HepG2 (cell line): ENCODE measurements around the gene BORCS5. TPM values are rescaled to one million over a fixed set of nuclear protein-coding genes. Genes with fewer than 3 reads are reported as not detected.

Source experiments
- ARHGAP35 ChIP-seq: sonication (generic); formaldehyde crosslinking; IDR thresholded peaks from 2 replicates; pipeline ENCODE4 v1.9.0; 2022; ENCODE audit warnings: mild to moderate bottlenecking, inconsistent platforms, moderate library complexity, missing genetic modification reagents, borderline replicate concordance
- BHLHE40 ChIP-seq: IDR thresholded peaks from 2 replicates; pipeline ENCODE4 v1.6.1; 2011; ENCODE audit warnings: low read length, improper control_type of control experiment
- BRCA1 ChIP-seq: sonication (generic); formaldehyde crosslinking; IDR thresholded peaks from 2 replicates; pipeline ENCODE4 v1.4.0; 2020; ENCODE audit warnings: missing genetic modification reagents
- CEBPG ChIP-seq: IDR thresholded peaks from 2 replicates; pipeline ENCODE4 v1.6.1; 2016
- ETV6 ChIP-seq: sonication (generic); formaldehyde crosslinking; conservative IDR thresholded peaks from 2 replicates; pipeline ENCODE4 v1.4.0; 2020; ENCODE audit warnings: missing genetic modification reagents
- GATAD1 ChIP-seq: IDR thresholded peaks from 2 replicates; pipeline ENCODE4 v1.6.1; 2016; ENCODE audit warnings: missing genetic modification reagents, missing compliant biosample characterization
- KLF9 ChIP-seq: IDR thresholded peaks from 2 replicates; pipeline ENCODE4 v1.6.1; 2016; ENCODE audit warnings: low read depth
- NFYB ChIP-seq: sonication (generic); formaldehyde crosslinking; IDR thresholded peaks from 2 replicates; pipeline ENCODE4 v1.4.0; 2020; ENCODE audit warnings: missing genetic modification reagents
- RBFOX2 ChIP-seq: fragments of 200-400 bp; formaldehyde crosslinking; IDR thresholded peaks from 2 replicates; pipeline ENCODE4 v1.6.1; 2017; ENCODE audit warnings: low read depth, mild to moderate bottlenecking, low read length
- SIN3B ChIP-seq: fragments of 150-350 bp; IDR thresholded peaks from 2 replicates; pipeline ENCODE4 v1.6.1; 2014; ENCODE audit warnings: low read length
- SMARCC2 ChIP-seq: fragments of 450-650 bp; IDR thresholded peaks from 2 replicates; pipeline ENCODE4 v1.6.1; 2017; ENCODE audit warnings: antibody characterized with exemption, mild to moderate bottlenecking
- ZBTB38 ChIP-seq: sonication (generic); formaldehyde crosslinking; IDR thresholded peaks from 2 replicates; pipeline ENCODE4 v1.5.1; 2020; ENCODE audit warnings: mild to moderate bottlenecking, missing genetic modification reagents
- ZBTB7B ChIP-seq: sonication (generic); formaldehyde crosslinking; IDR thresholded peaks from 2 replicates; pipeline ENCODE4 v1.4.0; 2020; ENCODE audit warnings: missing genetic modification reagents
- ZC3H13 ChIP-seq: sonication (generic); formaldehyde crosslinking; IDR thresholded peaks from 2 replicates; pipeline ENCODE4 v1.8.1; 2023; ENCODE audit warnings: mild to moderate bottlenecking, missing genetic modification reagents, moderate library complexity
- ZEB1 ChIP-seq: IDR thresholded peaks from 2 replicates; pipeline ENCODE4 v1.6.1; 2012; ENCODE audit warnings: mild to moderate bottlenecking, low read depth, inconsistent platforms; ENCODE audit not compliant: insufficient replicate concordance
- ZFP36L1 ChIP-seq: sonication (generic); formaldehyde crosslinking; IDR thresholded peaks from 2 replicates; pipeline ENCODE4 v1.8.0; 2022; ENCODE audit warnings: mild to moderate bottlenecking, missing genetic modification reagents, moderate library complexity
- ZNF160 ChIP-seq: sonication (generic); formaldehyde crosslinking; IDR thresholded peaks from 2 replicates; pipeline ENCODE4 v1.8.0; 2022; ENCODE audit warnings: mild to moderate bottlenecking, inconsistent platforms, missing genetic modification reagents
- ZNF260 ChIP-seq: sonication (generic); formaldehyde crosslinking; IDR thresholded peaks from 2 replicates; pipeline ENCODE4 v1.4.0; 2020; ENCODE audit warnings: missing genetic modification reagents, low read depth, mild to moderate bottlenecking, borderline replicate concordance
- ZNF484 ChIP-seq: sonication (generic); formaldehyde crosslinking; IDR thresholded peaks from 2 replicates; pipeline ENCODE4 v1.5.1; 2020; ENCODE audit warnings: mild to moderate bottlenecking, low read depth, missing genetic modification reagents, borderline replicate concordance
- ZNF556 ChIP-seq: sonication (generic); formaldehyde crosslinking; IDR thresholded peaks from 2 replicates; pipeline ENCODE4 v1.4.0; 2020; ENCODE audit warnings: mild to moderate bottlenecking, missing genetic modification reagents, borderline replicate concordance
- ZNF709 ChIP-seq: sonication (generic); formaldehyde crosslinking; IDR thresholded peaks from 2 replicates; pipeline ENCODE4 v1.5.0; 2020; ENCODE audit warnings: mild to moderate bottlenecking, missing genetic modification reagents
- ZNF816 ChIP-seq: sonication (generic); formaldehyde crosslinking; IDR thresholded peaks from 2 replicates; pipeline ENCODE4 v1.8.0; 2022; ENCODE audit warnings: missing genetic modification reagents, mild to moderate bottlenecking, borderline replicate concordance
- ZNF83 ChIP-seq: sonication (generic); formaldehyde crosslinking; IDR thresholded peaks from 2 replicates; pipeline ENCODE4 v1.4.0; 2020; ENCODE audit warnings: missing genetic modification reagents, mild to moderate bottlenecking, borderline replicate concordance
- ZSCAN31 ChIP-seq: sonication (generic); formaldehyde crosslinking; IDR thresholded peaks from 2 replicates; pipeline ENCODE4 v1.5.0; 2020; ENCODE audit warnings: low read depth, mild to moderate bottlenecking, missing genetic modification reagents
- polyA plus RNA-seq, 8 experiments: library from polyadenylated mRNA; depleted of rRNA in 3 of 8; stranded (reverse) in 7 of 8; unstranded in 1 of 8; fragments of >200 nt; fragmentation: Illumina TruSeq in 4 of 8; extraction: Trizol in 4 of 8; gene quantifications; 2 replicates each; pipeline versions ENCODE4 v1.2.1 to v1.2.3, GENCODE V29; 2011 to 2016; ENCODE audit warnings: low read depth in 4 of 8, missing spikeins in 1 of 8, mixed read lengths in 1 of 8; ENCODE audit not compliant: insufficient read depth in 1 of 8
- total RNA-seq, 5 experiments: library from RNA; depleted of rRNA; stranded (reverse); fragments of >200 nt; fragmentation: Illumina TruSeq; extraction: Trizol; gene quantifications; 2 replicates each; pipeline ENCODE4 v1.2.3, GENCODE V29; 2016; ENCODE audit warnings: low read depth in 1 of 5
- TF ChIP-seq, protein P1 (sequence below): sonication (generic); formaldehyde crosslinking; IDR thresholded peaks from 2 replicates; pipeline ENCODE4 v1.4.0; 2020; ENCODE audit warnings: missing genetic modification reagents, borderline replicate concordance
- TF ChIP-seq, protein P2 (sequence below): sonication (generic); formaldehyde crosslinking; IDR thresholded peaks from 2 replicates; pipeline ENCODE4 v1.5.1; 2020; ENCODE audit warnings: mild to moderate bottlenecking, missing genetic modification reagents

The BORCS5 gene
- total and polyA plus RNA-seq, 2 of the 13 experiments (the other 11 are each of a cell fraction or from before 2014, with no cell fraction given) = 3.9 to 4.7 TPM

DNA sequence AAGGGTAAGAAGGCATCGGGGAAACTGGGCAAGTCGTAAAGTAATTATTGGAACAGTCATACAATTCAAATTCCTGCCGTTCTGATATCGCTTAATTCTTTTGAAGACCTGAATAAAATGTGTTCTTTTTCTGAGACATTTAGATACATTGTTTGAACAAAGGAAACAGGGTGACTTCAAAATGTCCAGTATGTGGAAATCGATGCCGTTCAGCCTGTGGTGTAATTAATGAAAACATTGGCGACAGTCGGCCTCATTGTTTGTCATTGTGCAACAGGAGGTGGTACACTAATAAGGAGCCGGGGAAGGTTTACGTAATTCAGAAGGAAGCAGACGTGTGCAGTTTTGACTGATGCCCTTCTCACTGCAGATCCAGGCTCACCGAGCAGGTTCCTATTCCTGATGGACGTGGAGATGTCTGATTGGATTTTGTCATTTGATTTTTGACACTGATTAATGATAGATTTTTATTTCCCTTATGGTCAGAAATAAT lies 92.7 kb downstream of the BORCS5 start (continued):
- TF ChIP-seq, protein P1, sequence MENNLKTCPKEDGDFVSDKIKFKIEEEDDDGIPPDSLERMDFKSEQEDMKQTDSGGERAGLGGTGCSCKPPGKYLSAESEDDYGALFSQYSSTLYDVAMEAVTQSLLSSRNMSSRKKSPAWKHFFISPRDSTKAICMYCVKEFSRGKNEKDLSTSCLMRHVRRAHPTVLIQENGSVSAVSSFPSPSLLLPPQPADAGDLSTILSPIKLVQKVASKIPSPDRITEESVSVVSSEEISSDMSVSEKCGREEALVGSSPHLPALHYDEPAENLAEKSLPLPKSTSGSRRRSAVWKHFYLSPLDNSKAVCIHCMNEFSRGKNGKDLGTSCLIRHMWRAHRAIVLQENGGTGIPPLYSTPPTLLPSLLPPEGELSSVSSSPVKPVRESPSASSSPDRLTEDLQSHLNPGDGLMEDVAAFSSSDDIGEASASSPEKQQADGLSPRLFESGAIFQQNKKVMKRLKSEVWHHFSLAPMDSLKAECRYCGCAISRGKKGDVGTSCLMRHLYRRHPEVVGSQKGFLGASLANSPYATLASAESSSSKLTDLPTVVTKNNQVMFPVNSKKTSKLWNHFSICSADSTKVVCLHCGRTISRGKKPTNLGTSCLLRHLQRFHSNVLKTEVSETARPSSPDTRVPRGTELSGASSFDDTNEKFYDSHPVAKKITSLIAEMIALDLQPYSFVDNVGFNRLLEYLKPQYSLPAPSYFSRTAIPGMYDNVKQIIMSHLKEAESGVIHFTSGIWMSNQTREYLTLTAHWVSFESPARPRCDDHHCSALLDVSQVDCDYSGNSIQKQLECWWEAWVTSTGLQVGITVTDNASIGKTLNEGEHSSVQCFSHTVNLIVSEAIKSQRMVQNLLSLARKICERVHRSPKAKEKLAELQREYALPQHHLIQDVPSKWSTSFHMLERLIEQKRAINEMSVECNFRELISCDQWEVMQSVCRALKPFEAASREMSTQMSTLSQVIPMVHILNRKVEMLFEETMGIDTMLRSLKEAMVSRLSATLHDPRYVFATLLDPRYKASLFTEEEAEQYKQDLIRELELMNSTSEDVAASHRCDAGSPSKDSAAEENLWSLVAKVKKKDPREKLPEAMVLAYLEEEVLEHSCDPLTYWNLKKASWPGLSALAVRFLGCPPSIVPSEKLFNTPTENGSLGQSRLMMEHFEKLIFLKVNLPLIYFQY (CRISPR knock-in tag) = no peak
- TF ChIP-seq CEBPG (CRISPR knock-in tag) = peak; percentile 99
- no peak for TF ChIP-seq ZNF484 (CRISPR knock-in tag)
- peak; percentile 70; the same call in 1 of the 2 replicates for TF ChIP-seq ZNF556 (CRISPR knock-in tag)
- TF ChIP-seq ZNF83 (CRISPR knock-in tag) = no peak
- TF ChIP-seq KLF9 (CRISPR knock-in tag) = no peak
- TF ChIP-seq ZSCAN31 (CRISPR knock-in tag) = peak; percentile 29; the same call in 1 of the 2 replicates
- TF ChIP-seq ARHGAP35 (CRISPR knock-in tag) = no peak
- no peak for TF ChIP-seq ZFP36L1 (CRISPR knock-in tag)
- 0 out of 2 replicates have a peak, but pooled peaks have one; percentile 42 for TF ChIP-seq BRCA1 (CRISPR knock-in tag)
- TF ChIP-seq SIN3B = no peak
- peak; percentile 50 for TF ChIP-seq ZBTB7B (CRISPR knock-in tag)
- TF ChIP-seq NFYB (CRISPR knock-in tag) = no peak
- TF ChIP-seq ZC3H13 (CRISPR knock-in tag) = 0 out of 2 replicates have a peak, but pooled peaks have one; percentile 73
- TF ChIP-seq, protein P2, sequence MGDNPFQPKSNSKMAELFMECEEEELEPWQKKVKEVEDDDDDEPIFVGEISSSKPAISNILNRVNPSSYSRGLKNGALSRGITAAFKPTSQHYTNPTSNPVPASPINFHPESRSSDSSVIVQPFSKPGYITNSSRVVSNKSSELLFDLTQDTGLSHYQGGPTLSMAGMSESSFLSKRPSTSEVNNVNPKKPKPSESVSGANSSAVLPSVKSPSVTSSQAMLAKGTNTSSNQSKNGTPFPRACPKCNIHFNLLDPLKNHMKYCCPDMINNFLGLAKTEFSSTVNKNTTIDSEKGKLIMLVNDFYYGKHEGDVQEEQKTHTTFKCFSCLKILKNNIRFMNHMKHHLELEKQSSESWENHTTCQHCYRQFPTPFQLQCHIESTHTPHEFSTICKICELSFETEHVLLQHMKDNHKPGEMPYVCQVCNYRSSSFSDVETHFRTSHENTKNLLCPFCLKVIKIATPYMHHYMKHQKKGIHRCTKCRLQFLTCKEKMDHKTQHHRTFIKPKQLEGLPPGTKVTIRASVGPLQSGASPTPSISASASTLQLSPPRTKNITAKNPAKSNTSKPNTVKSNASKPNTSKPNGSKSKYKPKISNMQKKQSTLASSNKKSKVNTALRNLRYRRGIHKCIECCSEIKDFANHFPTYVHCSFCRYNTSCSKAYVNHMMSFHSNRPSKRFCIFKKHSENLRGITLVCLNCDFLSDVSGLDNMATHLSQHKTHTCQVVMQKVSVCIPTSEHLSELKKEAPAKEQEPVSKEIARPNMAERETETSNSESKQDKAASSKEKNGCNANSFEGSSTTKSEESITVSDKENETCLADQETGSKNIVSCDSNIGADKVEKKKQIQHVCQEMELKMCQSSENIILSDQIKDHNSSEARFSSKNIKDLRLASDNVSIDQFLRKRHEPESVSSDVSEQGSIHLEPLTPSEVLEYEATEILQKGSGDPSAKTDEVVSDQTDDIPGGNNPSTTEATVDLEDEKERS (CRISPR knock-in tag) = peak; percentile 71
- TF ChIP-seq ZEB1 = no peak
- TF ChIP-seq BHLHE40 = peak; percentile 41; the same call in 1 of the 2 replicates
- 0 out of 2 replicates have a peak, but pooled peaks have one; percentile 11 for TF ChIP-seq SMARCC2
- peak; percentile 51; the same call in 1 of the 2 replicates for TF ChIP-seq ZNF709
- TF ChIP-seq ZNF816 (CRISPR knock-in tag) = peak; percentile 60; the same call in 1 of the 2 replicates
- 0 out of 2 replicates have a peak, but pooled peaks have one; percentile 51 for TF ChIP-seq ETV6
- TF ChIP-seq GATAD1 (CRISPR knock-in tag) = peak; percentile 64; the same call in 1 of the 2 replicates
- TF ChIP-seq RBFOX2 = no peak
- peak; percentile 28; the same call in 1 of the 2 replicates for TF ChIP-seq ZBTB38 (CRISPR knock-in tag)
- TF ChIP-seq ZNF260 = no peak
- no peak for TF ChIP-seq ZNF160 (CRISPR knock-in tag)
